GM19238 (cell line): ENCODE data around the gene ARID1B.

Experiments used
- DNase-seq: peaks from one replicate; pipeline ENCODE4 v3.0.0; 2011; ENCODE audit warnings: low spot score; ENCODE audit not compliant: insufficient read length

The ARID1B gene

GRCh38 chr6:157201083-157201482 is 423.9 kb downstream of the ARID1B start:
- DNase-seq: no peak

DNA sequence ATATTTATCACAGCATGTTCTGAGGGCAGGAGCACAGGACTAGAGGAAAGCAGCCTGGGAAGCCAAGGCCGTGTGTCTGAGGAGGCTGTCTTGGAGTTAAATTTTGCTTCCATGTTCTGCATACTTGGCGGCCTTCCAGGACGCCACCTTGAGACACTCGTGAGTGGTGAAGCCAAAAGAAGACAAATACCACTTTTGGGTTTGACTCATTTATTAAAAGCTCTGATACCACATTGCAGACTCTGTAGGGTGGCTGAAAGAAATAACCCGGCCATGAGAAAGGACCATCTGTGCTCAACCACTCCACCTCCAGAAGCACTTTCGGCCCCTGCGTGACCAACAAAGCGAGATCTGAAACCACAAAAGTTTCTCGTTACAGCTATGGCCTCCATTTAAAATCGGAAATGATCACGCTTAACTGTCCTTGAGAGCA is 426.1 kb downstream of the ARID1B start:
- DNase-seq: peak; percentile 46

DNA sequence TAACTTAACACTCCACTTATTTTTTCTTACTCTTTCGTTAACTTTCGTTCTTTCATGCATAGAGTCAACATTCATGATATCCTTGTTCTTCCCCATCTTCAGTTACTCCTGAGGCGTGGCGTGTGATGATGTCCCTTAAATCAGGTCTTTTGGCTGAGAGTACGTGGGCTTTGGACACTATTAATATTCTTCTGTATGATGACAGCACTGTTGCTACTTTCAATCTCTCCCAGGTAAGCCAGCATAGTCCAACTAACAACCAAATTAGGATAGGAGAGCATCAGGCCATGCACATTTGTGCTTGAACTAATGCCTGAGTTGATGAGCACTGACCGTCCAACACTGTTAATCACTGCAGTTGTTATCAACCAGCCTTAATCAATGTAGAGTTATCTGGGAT is 426.6 kb downstream of the ARID1B start:
- no peak for DNase-seq

GRCh38 chr6:157205473-157206358 is 428.5 kb downstream of the ARID1B start:
- DNase-seq: no peak

DNA sequence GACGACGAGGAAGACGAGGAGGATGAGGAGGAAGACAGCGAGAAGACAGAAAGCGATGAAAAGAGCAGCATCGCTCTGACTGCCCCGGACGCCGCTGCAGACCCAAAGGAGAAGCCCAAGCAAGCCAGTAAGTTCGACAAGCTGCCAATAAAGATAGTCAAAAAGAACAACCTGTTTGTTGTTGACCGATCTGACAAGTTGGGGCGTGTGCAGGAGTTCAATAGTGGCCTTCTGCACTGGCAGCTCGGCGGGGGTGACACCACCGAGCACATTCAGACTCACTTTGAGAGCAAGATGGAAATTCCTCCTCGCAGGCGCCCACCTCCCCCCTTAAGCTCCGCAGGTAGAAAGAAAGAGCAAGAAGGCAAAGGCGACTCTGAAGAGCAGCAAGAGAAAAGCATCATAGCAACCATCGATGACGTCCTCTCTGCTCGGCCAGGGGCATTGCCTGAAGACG is 429.2 kb downstream of the ARID1B start:
- no peak for DNase-seq

GRCh38 chr6:157207521-157208076 is 430.4 kb downstream of the ARID1B start:
- DNase-seq: no peak

DNA sequence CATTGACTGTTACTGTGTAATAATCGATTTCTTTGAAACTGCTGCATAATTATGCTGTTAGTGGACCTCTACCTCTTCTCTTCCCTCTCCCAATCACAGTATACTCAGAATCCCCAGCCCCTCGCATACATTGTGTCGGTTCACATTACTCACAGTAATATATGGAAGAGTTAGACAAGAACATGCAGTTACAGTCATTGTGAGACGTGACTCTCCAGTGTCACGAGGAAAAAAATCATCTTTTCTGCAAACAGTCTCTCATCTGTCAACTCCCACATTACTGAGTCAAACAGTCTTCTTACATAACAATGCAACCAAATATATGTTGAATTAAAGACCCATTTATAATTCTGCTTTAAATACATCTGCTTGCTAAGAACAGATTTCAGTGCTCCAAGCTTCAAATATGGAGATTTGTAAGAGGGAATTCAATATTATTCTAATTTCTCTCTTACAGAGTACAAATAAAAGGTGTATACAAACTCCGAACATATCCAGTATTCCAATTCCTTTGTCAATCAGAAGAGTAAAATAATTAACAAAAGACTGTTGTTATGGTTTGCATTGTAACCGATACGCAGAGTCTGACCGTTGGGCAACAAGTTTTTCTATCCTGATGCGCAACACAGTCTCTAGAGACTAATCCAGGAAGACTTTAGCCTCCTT is 432.8 kb downstream of the ARID1B start:
- DNase-seq: no peak

DNA sequence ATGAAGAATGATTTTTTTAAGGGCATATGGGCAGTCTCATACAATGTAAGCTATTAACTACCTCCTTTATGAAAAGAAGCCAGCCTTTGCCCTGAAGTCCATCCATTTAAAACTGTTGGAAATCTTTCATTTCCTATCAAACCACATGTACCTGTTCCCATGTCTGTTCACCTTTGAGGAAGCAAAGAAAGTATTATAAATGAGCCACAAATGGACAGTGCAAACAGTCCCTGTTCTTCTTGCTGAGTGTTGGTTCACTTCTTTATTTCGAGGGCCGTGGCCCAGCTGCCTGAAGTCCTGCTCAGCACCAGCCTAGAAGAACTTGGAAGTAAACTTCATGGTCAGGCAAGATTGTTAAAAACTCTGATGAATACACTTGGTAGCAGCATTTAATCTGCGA is 433.8 kb downstream of the ARID1B start:
- DNase-seq: no peak

GRCh38 chr6:157211603-157212455 is 434.7 kb downstream of the ARID1B start:
- DNase-seq: no peak

DNA sequence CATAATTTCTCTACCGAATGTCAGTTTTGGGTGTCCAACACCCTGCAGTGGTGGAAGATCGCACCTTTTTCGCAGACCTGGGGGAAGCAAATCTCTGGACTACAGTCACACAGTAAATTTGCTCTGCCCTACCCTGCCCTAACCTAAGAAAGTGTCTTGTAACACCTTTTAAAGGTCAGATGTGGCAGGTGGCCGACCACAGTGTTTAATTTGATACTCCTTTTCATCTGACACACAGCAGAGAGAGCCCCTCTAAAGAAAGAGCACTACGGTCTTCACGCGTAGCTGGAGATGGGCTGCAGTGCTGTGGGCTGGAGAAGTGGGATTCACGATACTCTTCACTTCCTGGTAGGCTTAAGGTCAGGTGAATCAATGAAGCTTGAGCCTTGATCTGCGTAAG is 436.2 kb downstream of the ARID1B start:
- no peak for DNase-seq

DNA sequence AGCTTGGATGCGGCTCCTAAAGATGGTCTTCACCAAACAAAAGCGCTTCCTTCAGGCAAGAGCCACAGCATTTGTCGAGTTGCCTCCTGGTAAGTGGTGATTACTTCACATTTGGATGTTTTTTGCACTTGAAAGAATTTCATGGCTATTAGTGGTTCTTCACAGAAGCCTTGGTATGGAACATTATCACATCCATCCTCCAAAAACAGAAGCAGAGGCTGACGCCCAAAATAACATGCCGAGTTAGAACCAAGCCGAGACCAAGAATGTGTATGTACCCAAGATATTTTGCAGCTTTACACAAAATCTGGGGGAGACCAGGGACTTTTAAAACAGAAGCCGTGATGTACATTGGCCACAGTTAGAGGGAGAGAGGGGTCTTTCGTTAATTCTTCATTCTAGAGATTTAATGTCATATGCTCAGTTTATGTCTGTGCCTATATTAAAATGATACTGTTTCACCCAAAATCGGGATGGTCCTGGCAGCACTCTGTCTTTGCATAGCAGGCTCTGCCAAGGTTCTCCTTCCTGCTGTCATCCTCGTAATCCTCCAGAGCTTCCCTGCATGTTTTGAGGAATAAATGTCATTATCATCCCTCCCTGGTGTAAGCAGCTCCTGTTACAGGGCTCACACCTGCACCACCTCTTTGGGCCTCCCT is 436.9 kb downstream of the ARID1B start:
- DNase-seq: no peak

DNA sequence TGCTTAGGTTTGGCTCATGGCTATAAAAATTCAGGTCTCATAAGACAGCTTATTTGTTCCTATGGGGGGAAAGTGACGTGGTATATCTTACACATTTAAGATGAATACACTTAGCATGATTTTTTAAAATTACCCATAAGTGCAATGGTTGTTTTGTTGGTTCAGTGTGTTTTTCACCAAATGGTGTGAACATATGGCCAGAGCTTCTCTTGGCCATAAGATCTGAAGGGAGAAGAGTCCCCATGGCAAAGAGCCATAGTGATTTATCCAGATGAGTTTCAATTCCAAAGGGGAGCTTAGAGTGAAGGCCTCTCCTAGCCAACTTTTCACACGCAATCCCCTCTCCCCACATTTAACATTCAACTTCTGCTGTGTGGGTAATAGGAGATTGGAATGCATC is 438.5 kb downstream of the ARID1B start:
- DNase-seq: no peak

- DNase-seq: no peak
Measured at GRCh38 chr6:157216570-157216969, 439.4 kb downstream of the ARID1B start.

DNA sequence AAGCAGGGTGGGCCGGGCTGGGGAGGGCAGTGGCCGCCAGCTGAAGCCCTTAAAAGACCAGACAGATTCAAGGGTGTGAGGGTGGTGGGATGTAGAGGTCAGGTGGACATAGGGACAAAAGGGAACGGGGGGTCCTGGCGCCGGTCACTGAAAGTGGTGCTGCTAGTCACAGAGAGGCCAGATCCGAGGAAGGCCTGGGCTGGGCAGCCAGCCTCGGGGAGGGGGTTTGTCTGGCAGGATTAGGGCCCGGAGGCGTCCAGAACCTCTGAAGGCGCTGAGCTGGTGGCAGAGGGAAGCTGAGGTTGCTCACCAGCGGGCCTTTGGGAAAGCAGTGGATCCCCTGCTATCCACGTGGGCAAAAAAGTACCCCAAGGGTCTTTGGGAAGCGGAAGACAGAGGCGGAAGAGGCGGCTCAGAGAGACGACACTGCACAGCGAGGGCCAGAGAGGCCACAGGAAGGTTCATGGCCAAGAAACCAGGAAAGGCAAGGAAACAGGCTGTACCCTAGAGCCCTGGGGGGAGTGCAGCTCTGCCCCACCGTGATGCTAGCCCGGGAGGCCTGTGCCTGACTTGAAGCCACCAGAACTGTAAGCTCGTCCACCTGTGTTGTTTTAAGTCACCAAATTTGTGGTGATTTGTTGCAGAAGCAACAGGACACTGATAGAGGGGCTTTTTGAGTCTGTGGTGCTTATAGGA is 440.2 kb downstream of the ARID1B start:
- no peak for DNase-seq

GRCh38 chr6:157217894-157218370 is 440.8 kb downstream of the ARID1B start:
- DNase-seq: no peak

DNA sequence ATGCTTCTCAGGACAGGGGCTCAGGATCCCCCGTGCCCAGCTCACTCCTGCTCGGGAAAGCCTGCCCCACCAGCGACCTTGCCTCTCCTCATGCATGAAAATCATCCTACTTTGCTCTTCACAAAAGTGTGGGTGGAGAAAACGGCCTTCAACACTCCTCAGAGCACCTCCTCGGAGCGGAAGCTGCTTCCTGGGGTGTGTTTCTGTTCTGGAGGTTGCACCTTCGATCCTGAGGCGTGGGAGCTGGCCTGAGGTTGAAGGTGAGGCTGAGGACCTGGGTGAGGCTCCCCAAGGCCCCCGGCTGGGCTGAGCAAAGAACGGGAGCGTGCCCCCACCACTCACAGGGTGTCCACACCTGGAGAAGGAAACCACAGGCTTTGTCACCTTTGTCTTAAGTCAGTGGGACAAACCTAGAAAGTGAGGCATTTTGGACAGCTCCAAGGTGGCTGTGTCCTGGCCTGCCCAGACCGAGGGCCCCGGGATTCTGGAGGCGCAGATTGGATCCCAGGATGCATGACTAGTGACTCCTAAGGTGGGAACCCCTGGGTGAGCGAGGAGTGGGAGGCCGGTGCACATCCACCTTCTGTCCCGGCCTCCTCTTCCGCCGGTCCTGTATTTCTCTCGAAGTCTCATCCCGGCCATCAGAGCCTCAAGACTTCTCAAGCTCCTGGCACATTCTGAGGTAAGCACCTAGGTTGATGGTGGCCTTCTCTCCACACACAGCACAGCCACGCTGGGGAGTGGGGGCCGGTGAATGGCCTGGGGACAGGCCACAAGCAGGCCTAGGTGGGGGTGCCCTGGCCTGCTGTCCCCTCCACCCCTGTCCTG is 441.4 kb downstream of the ARID1B start:
- no peak for DNase-seq

- no peak for DNase-seq
Measured at GRCh38 chr6:157219201-157220200, 442.3 kb downstream of the ARID1B start.

GRCh38 chr6:157220485-157220884 is 443.3 kb downstream of the ARID1B start:
- no peak for DNase-seq
